A673 (cell line): ENCODE results near the gene LCE3E. TPM values are rescaled to one million over a fixed set of nuclear protein-coding genes. Genes with fewer than 3 reads are reported as not detected.

Experiments used
- BruUV-seq: library from RNA; stranded (reverse); fragments of 400-500 nt; replicated peaks from 2 replicates; lab custom pipeline; 2021; lab: Mats Ljungman, UMichigan
- CTCF ChIA-PET: fragments of 300-600 bp; sonication (Branson Sonifier 250); formaldehyde crosslinking; loops from one replicate; lab custom pipeline; 2022; ENCODE audit warnings: antibody characterized with exemption; lab: Charles Lee
- POLR2A ChIA-PET: fragments of 300-600 bp; sonication (Branson Sonifier 250); formaldehyde crosslinking; loops from one replicate; lab custom pipeline; 2022; ENCODE audit warnings: antibody characterized with exemption; ENCODE audit not compliant: low non-redundant PET; lab: Charles Lee
- DNase-seq: peaks from one replicate; pipeline ENCODE4 v3.0.0-alpha.2; 2015; ENCODE audit warnings: low spot score
- H3K27ac ChIP-seq: fragments of 200-600 bp; sonication (generic); 2 replicates; pipeline ENCODE4 v1.5.1; 2016; ENCODE audit warnings: mixed run types, low read depth, mild to moderate bottlenecking, mixed read lengths, antibody characterized with exemption, low read length; ENCODE audit not compliant: poor library complexity, severe bottlenecking
- H3K27me3 ChIP-seq: fragments of 200-600 bp; sonication (generic); replicated peaks from 2 replicates; pipeline ENCODE4 v1.6.1; 2017; ENCODE audit warnings: mixed run types, low read depth, mild to moderate bottlenecking, mixed read lengths, antibody characterized with exemption, low read length; ENCODE audit not compliant: insufficient read depth, poor library complexity
- H3K36me3 ChIP-seq: fragments of 200-600 bp; sonication (generic); 2 replicates; pipeline ENCODE4 v1.6.1; 2016; ENCODE audit warnings: mixed run types, mild to moderate bottlenecking, mixed read lengths, antibody characterized with exemption, low read length; ENCODE audit not compliant: insufficient read depth, poor library complexity, severe bottlenecking
- H3K4me1 ChIP-seq: fragments of 200-600 bp; sonication (generic); 2 replicates; pipeline ENCODE4 v1.6.1; 2017; ENCODE audit warnings: mixed run types, mild to moderate bottlenecking, mixed read lengths, antibody characterized with exemption, low read length; ENCODE audit not compliant: insufficient read depth, poor library complexity, severe bottlenecking
- H3K4me3 ChIP-seq: fragments of 200-600 bp; sonication (generic); 2 replicates; pipeline ENCODE4 v1.5.1; 2016; ENCODE audit warnings: low read depth, mixed run types, mild to moderate bottlenecking, mixed read lengths, low read length; ENCODE audit not compliant: poor library complexity, severe bottlenecking
- H3K9me3 ChIP-seq: fragments of 200-600 bp; sonication (generic); 2 replicates; pipeline ENCODE4 v1.6.1; 2016; ENCODE audit warnings: mixed run types, low read depth, mild to moderate bottlenecking, mixed read lengths, antibody characterized with exemption, low read length; ENCODE audit not compliant: poor library complexity, severe bottlenecking
- CTCF ChIP-seq: fragments of 300-800, 200-600 bp; sonication (generic); conservative IDR thresholded peaks from 2 replicates; pipeline ENCODE4 v1.5.1; 2017; ENCODE audit warnings: low read depth, mild to moderate bottlenecking, antibody characterized with exemption, low read length, moderate library complexity, mixed read lengths
- EZH2 ChIP-seq: fragments of 200-600 bp; sonication (generic); IDR thresholded peaks from 2 replicates; pipeline ENCODE4 v1.6.1; 2017; ENCODE audit warnings: borderline replicate concordance, low read depth, mild to moderate bottlenecking, mixed read lengths, antibody characterized with exemption, low read length; ENCODE audit not compliant: poor library complexity, severe bottlenecking
- intact Hi-C: fragments of 100-400 bp; cut with micrococcal nuclease; formaldehyde crosslinking; loops from one replicate; pipeline ENCODE4 v1.10.0; 2022; ENCODE audit not compliant: unreplicated experiment
- total RNA-seq: library from RNA; stranded (reverse); gene quantifications from 2 replicates; pipeline ENCODE4 v1.2.3, GENCODE V29; 2021

Gene LCE3E
- total RNA-seq, 1 experiment from 2014 or later = not detected

- no peak for DNase-seq
- H3K27ac ChIP-seq = no peak overlapping the region
- no peak overlapping the region for H3K4me3 ChIP-seq
- H3K4me1 ChIP-seq = no peaks in the 10 kb centered on the region
- no peaks in the 10 kb centered on the region for H3K9me3 ChIP-seq
- ChIA-PET CTCF (no interaction called here), POLR2A (no interaction called here)
- intact Hi-C loops = no loop called here
- no peaks in the 10 kb centered on the region for H3K36me3 ChIP-seq
- TF ChIP-seq EZH2 (no peak), CTCF (no peak)
- peaks cover 25% of the 10 kb centered on the region for H3K27me3 ChIP-seq
- no TSS peak for BruUV-seq
Measured at GRCh38 chr1:152520561-152521090, 46.0 kb downstream of the LCE3E start.

GRCh38 chr1:152519851-152520250 lies 46.7 kb downstream of the LCE3E start:
- no TSS peak for BruUV-seq
- no peaks in the 10 kb centered on the region for H3K4me1 ChIP-seq
- H3K9me3 ChIP-seq = no peaks in the 10 kb centered on the region
- no peaks in the 10 kb centered on the region for H3K36me3 ChIP-seq
- DNase-seq = no peak
- H3K27me3 ChIP-seq = peaks cover 32% of the 10 kb centered on the region
- H3K4me3 ChIP-seq = no peak overlapping the region
- ChIA-PET CTCF (no interaction called here), POLR2A (no interaction called here)
- TF ChIP-seq EZH2 (no peak), CTCF (no peak)
- no peak overlapping the region for H3K27ac ChIP-seq
- intact Hi-C loops = no loop called here

- Histone ChIP-seq H3K4me3 (no peak overlapping the region), H3K36me3 (no peaks in the 10 kb centered on the region), H3K4me1 (no peaks in the 10 kb centered on the region), H3K27me3 (peaks cover 58% of the 10 kb centered on the region), H3K9me3 (no peaks in the 10 kb centered on the region), H3K27ac (no peak overlapping the region)
- TF ChIP-seq EZH2 (no peak), CTCF (no peak)
- ChIA-PET POLR2A (no interaction called here), CTCF (no interaction called here)
- intact Hi-C loops = no loop called here
- no peak for DNase-seq
- BruUV-seq = no TSS peak
Measured at GRCh38 chr1:152517237-152517811, 49.3 kb downstream of the LCE3E start.
